Pancreas (tissue), 10 donors: ENCODE data around the gene RB1. TPM values are rescaled to one million over a fixed set of nuclear protein-coding genes. Genes with fewer than 3 reads are reported as not detected.
A peak's percentile ranks its signal among the peaks of the same experiment; 100 is the strongest.

Source experiments
- ATAC-seq, 4 donors: fragments of 200-7000 bp; cut with Tn5 transposase; one replicate each; pipeline versions ENCODE4 v1.8.0 to v1.9.1; 2020; ENCODE audit warnings: mild to moderate bottlenecking in 4 of 4, moderate library complexity in 4 of 4
- DNase-seq, 6 donors: peaks; one replicate each; pipeline ENCODE4 v3.0.0-alpha.2; 2020
- FAIRE-seq: peaks from 2 replicates; lab custom pipeline; 2012; peaks lifted over from hg19 to GRCh38; lab: Jason Lieb, UNC
- H3K27ac ChIP-seq, 4 donors: fragments of 200-600 bp; sonication (generic); 1 replicate in 3 of 4; 2 replicates in 1 of 4; pipeline versions ENCODE4 v1.5.0 to v1.8.0; 2020
- H3K27me3 ChIP-seq, 4 donors: fragments of 200-600 bp; one replicate each; pipeline ENCODE4 v1.8.0; 2021
- H3K36me3 ChIP-seq, 3 donors: fragments of 200-600 bp; sonication (generic) in 1 of 3; one replicate each; pipeline versions ENCODE4 v1.5.0 to v1.8.0; 2020 to 2021
- H3K4me1 ChIP-seq, 3 donors: fragments of 200-600 bp; one replicate each; pipeline ENCODE4 v1.8.0; 2021
- H3K4me3 ChIP-seq, 4 donors: fragments of 200-600 bp; sonication (generic) in 2 of 4; one replicate each; pipeline versions ENCODE4 v1.5.0 to v1.8.0; 2020 to 2021
- H3K9me3 ChIP-seq, 4 donors: fragments of 200-600 bp; one replicate each; pipeline ENCODE4 v1.8.0; 2021
- WGBS, 2 donors: extraction: QIAGEN DNeasy Blood & Tissue Kit; methylation state at CpG; one replicate each; pipeline ENCODE4 v1.1.7; 2013; 5-methylcytosine and 5-hydroxymethylcytosine counted together
- intact Hi-C, 3 donors: fragments of 100-400 bp; cut with DNase I; formaldehyde crosslinking; loops; one replicate each; pipeline versions ENCODE4 v1.11.1 to v1.14.2; 2022
- polyA plus RNA-seq, 2 donors: library from polyadenylated mRNA; stranded (reverse); fragments of 200-250 nt; gene quantifications; one replicate each; pipeline ENCODE4 v1.2.3, GENCODE V29; 2013
- total RNA-seq, 6 donors: library from RNA; stranded (reverse); fragmentation: NEBNext Ultra II Directional in 4 of 6; extraction: Animal tissue kit (Norgen Biotek cat#: 25700) in 4 of 6; gene quantifications; one replicate each; pipeline versions ENCODE4 v1.2.1 to v1.2.4, GENCODE V29; 2021 to 2023
- TF ChIP-seq, protein P1 (sequence below), 4 donors: fragments of 200-600 bp; sonication (generic) in 3 of 4; IDR thresholded peaks; one replicate each; pipeline versions ENCODE4 v1.5.0 to v1.8.0; 2021; ENCODE audit warnings: antibody characterized with exemption in 4 of 4
- donor health status: healthy with polysubstance abuse.
- donor health status: DM: no; HTN: no; CAD: no; lungs with moderate emphysema.
- donor health status: DM: no; HTN: no; CAD: no.
- donor health status: control.
- donor health status: control.
- donor health status: Bipolar disorder and iron deficiency.
- donor health status: DM: yes; HTN: yes; CAD: no.
- donor health status: DM: no; HTN: no; CAD: no.
- donor health status: DM: no; HTN: no; CAD: no.
- donor health status: DM: yes; HTN: yes; CAD: no.

The RB1 gene
- total and polyA plus RNA-seq, 8 donors: 5.0 to 23.0 (median 10.9) TPM

DNA sequence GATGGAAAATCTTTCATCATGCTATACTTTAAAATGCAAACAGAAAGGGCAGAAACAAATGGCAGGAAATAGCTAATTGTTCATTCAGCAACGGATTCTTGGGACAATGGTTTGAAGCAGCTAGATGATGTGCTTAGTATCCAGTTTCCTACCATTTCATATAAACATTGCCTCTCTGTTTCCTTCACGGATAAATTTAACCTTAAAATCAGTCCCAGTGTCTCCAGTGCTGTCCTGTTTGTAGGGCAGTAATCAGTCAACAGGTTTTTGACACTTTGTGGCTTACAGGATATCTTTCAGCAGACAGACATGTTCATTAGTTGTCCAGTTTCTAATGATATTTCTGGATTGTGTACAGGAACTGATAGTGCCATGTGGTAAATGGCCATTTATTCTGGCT, 24.7 kb upstream of the RB1 start:
- Histone ChIP-seq H3K27me3 (no peaks in the 10 kb centered on the region), H3K9me3 (no peaks in the 10 kb centered on the region), H3K27ac (no peak overlapping the region), H3K36me3 (no peaks in the 10 kb centered on the region), H3K4me1 (no peaks in the 10 kb centered on the region), H3K4me3 (no peak overlapping the region)
- ATAC-seq (no peak), FAIRE-seq (no peak), DNase-seq (no peak)
- intact Hi-C loops: no loop called here
- 48 to 55% methylated on average over 2 of the region's 2 CpGs for WGBS, 2 donors
- TF ChIP-seq, protein P1, sequence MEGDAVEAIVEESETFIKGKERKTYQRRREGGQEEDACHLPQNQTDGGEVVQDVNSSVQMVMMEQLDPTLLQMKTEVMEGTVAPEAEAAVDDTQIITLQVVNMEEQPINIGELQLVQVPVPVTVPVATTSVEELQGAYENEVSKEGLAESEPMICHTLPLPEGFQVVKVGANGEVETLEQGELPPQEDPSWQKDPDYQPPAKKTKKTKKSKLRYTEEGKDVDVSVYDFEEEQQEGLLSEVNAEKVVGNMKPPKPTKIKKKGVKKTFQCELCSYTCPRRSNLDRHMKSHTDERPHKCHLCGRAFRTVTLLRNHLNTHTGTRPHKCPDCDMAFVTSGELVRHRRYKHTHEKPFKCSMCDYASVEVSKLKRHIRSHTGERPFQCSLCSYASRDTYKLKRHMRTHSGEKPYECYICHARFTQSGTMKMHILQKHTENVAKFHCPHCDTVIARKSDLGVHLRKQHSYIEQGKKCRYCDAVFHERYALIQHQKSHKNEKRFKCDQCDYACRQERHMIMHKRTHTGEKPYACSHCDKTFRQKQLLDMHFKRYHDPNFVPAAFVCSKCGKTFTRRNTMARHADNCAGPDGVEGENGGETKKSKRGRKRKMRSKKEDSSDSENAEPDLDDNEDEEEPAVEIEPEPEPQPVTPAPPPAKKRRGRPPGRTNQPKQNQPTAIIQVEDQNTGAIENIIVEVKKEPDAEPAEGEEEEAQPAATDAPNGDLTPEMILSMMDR (IDR thresholded peaks at IDR 0.05): no peak

GRCh38 chr13:48281556-48281955, 22.0 kb upstream of the RB1 start:
- no peak for ATAC-seq
- no peaks in the 10 kb centered on the region for H3K9me3 ChIP-seq
- H3K4me1 ChIP-seq: no peaks in the 10 kb centered on the region
- H3K27me3 ChIP-seq: no peaks in the 10 kb centered on the region
- H3K36me3 ChIP-seq: no peaks in the 10 kb centered on the region
- 61 to 71% methylated on average over 1 of the region's 1 CpG for WGBS, 2 donors
- H3K4me3 ChIP-seq: no peak overlapping the region
- no peak overlapping the region for H3K27ac ChIP-seq
- TF ChIP-seq, protein P1 (IDR thresholded peaks at IDR 0.05): no peak
- intact Hi-C loops: no loop called here
- no peak for DNase-seq
- no peak for FAIRE-seq

DNA sequence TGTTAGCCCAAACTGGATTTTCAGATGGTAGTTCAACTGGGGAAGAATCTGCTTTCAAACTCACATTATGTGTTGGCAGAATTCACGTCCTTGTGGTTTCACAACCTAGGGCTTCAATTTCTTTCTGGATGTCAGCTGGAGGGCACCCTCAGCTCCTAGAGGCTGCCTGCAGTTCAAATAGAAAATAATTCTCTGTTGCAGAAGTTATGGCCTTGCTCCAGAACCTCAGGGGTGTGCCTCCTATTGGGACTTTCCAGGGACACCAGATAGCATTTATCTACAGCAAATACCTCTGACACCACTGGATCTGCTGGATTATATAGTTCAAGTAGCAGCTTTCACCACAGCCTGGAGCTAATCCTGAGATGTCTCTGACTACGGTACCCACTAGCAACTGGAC, 11.8 kb upstream of the RB1 start:
- ATAC-seq: peak in 3 of 4 donors; percentile 65 to 90 (median 72)
- WGBS, 2 donors: 23 to 24% methylated on average over 2 of the region's 2 CpGs

DNA sequence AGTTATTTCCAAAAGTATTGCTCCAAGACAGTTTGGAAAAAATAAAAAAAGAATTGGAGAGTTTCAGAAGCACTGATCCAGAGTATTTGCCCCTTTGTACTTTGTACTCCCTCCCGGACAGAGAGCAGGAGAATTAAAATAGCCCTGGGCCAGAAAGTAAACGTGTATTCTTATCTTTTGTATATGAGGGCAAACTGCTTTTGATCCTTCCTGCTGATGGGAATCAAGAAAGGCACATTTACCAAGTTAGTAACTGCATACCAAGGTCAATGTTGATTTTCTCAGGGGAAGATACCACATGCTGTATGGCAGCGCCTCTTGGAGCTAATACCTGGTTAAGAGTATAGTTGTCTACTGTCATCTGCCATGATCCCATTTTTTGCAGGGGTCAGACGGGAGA, 10.9 kb upstream of the RB1 start:
- H3K27me3 ChIP-seq: no peaks in the 10 kb centered on the region
- DNase-seq (no peak), FAIRE-seq (no peak), ATAC-seq (peak in 3 of 4 donors; percentile 12 to 68 (median 39))
- no peaks in the 10 kb centered on the region for H3K36me3 ChIP-seq
- intact Hi-C loops: loop anchor here in 1 of 3 donors (10.0 kb wide), 1 partner anchor 48 kb away; no protein-coding TSS in a partner anchor
- no peaks in the 10 kb centered on the region for H3K9me3 ChIP-seq
- H3K4me3 ChIP-seq: no peak overlapping the region
- TF ChIP-seq, protein P1 (IDR thresholded peaks at IDR 0.05): no peak
- peaks cover 0 to 5% (median 0%) of the 10 kb centered on the region in 3 donors for H3K4me1 ChIP-seq
- 45 to 46% methylated on average over 4 of the region's 4 CpGs for WGBS, 2 donors
- H3K27ac ChIP-seq: no peak overlapping the region

More for the DNA sequence above, 11.8 kb upstream of the RB1 start:
- TF ChIP-seq, protein P1 (IDR thresholded peaks at IDR 0.05): no peak
- Histone ChIP-seq H3K4me1 (peaks cover 0 to 5% (median 0%) of the 10 kb centered on the region in 3 donors), H3K36me3 (no peaks in the 10 kb centered on the region), H3K4me3 (no peak overlapping the region), H3K9me3 (no peaks in the 10 kb centered on the region), H3K27ac (no peak overlapping the region), H3K27me3 (no peaks in the 10 kb centered on the region)
- intact Hi-C loops: loop anchor here in 1 of 3 donors (10.0 kb wide), 1 partner anchor 47 kb away; no protein-coding TSS in a partner anchor
- DNase-seq: no peak
- FAIRE-seq: no peak

DNA sequence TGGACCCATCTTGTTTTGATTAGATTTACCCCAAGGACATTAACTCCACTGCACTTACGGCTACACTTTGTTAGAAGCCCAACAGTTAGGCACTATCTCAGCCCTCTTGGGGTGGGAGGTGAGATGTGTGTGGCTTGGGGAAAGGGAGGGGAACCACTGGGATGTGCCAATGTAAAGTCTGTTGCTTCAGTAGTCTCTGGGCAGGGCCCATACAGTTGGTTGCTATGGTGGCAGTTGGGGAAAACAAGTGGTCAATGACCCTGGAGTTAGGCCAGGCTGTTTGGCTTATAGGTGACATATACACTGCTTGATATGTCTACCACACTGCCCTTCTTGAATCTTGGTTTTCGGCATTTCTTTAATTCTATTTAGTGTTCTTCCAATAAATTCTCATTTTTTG, 8.9 kb upstream of the RB1 start:
- Histone ChIP-seq H3K4me1 (peaks cover 0 to 5% (median 0%) of the 10 kb centered on the region in 3 donors), H3K4me3 (no peak overlapping the region), H3K27ac (no peak overlapping the region), H3K9me3 (no peaks in the 10 kb centered on the region), H3K36me3 (no peaks in the 10 kb centered on the region), H3K27me3 (no peaks in the 10 kb centered on the region)
- 93 to 97% methylated on average over 2 of the region's 2 CpGs for WGBS, 2 donors
- DNase-seq (no peak), FAIRE-seq (no peak), ATAC-seq (no peak)
- TF ChIP-seq, protein P1 (IDR thresholded peaks at IDR 0.05): no peak
- intact Hi-C loops: loop anchor here in 1 of 3 donors (10.0 kb wide), 1 partner anchor 50 kb away; no protein-coding TSS in a partner anchor
